Measurements from ENCODE around the gene LONP2.

DNA sequence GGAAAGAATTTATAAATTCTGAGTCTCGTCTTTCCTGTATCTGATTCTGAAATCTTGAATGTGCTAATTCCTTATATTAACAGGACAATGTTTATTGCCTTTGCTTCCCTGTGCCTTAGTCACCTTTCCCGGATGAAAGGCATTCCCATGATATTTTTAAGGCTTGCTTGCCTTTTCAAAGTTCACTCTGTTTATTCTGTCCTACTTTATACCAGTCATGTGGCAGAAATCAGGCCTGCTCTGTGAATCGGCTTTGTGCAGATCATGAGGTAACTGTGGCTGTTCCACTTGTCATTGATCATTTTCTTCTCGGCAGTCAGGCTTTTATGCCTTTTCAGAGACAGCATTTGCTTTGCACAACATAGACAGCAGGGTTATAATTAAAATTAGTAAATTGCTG is 32.0 kb downstream of the LONP2 start:
- no peak for TF ChIP-seq CTCF (IDR thresholded peaks at IDR 0.05)
- no peak for TF ChIP-seq EZH2 (IDR thresholded peaks at IDR 0.05)

Data from neural progenitor cell (in vitro differentiated cells).